WTC11 (cell line): ENCODE measurements around the gene CBX2. TPM values are rescaled to one million over a fixed set of nuclear protein-coding genes. Genes with fewer than 3 reads are reported as not detected.

Source experiments
- ATAC-seq: fragments of 200-7000 bp; cut with Tn5 transposase; 2 replicates; pipeline ENCODE4 v1.10.0; 2021; ENCODE audit warnings: mild to moderate bottlenecking, moderate library complexity
- CTCF ChIA-PET: fragments of 300-600 bp; sonication (Branson Sonifier 250); formaldehyde crosslinking; loops from one replicate; lab custom pipeline; 2021; ENCODE audit warnings: antibody characterized with exemption; lab: Charles Lee
- POLR2A ChIA-PET: fragments of 350-600 bp; sonication (Branson Sonifier 250); formaldehyde crosslinking; loops from one replicate; lab custom pipeline; 2021; ENCODE audit warnings: antibody characterized with exemption; lab: Charles Lee
- DNase-seq: peaks from one replicate; pipeline ENCODE4 v3.0.0; 2021; ENCODE audit warnings: low spot score
- H3K27ac Mint-ChIP-seq: 2 replicates; pipeline ENCODE4 v1.8.0; 2021; ENCODE audit warnings: mixed read lengths
- H3K27me3 Mint-ChIP-seq: 2 replicates; pipeline ENCODE4 v1.8.0; 2021; ENCODE audit warnings: low read depth, mild to moderate bottlenecking, moderate library complexity, mixed read lengths
- H3K36me3 Mint-ChIP-seq: 2 replicates; pipeline ENCODE4 v1.8.0; 2021; ENCODE audit warnings: mixed read lengths
- H3K4me1 Mint-ChIP-seq: 2 replicates; pipeline ENCODE4 v1.8.0; 2022; ENCODE audit warnings: mixed read lengths
- H3K4me3 Mint-ChIP-seq: 2 replicates; pipeline ENCODE4 v1.8.0; 2021; ENCODE audit warnings: mild to moderate bottlenecking, moderate library complexity, mixed read lengths
- H3K9me3 Mint-ChIP-seq: 2 replicates; pipeline ENCODE4 v1.8.0; 2021; ENCODE audit warnings: mixed read lengths
- ESRRA ChIP-seq: sonication (generic); formaldehyde crosslinking; IDR thresholded peaks from 2 replicates; pipeline ENCODE4 v1.8.1; 2022; ENCODE audit warnings: mild to moderate bottlenecking, missing genetic modification reagents, borderline replicate concordance
- HMGA2 ChIP-seq: fragments of 250-450 bp; sonication (Bioruptor Pico); IDR thresholded peaks from 2 replicates; pipeline ENCODE4 v1.4.0; 2021; ENCODE audit warnings: mild to moderate bottlenecking, moderate library complexity
- IRF2 ChIP-seq: sonication (generic); formaldehyde crosslinking; IDR thresholded peaks from 2 replicates; pipeline ENCODE4 v1.8.0; 2022; ENCODE audit warnings: low read depth, missing genetic modification reagents, borderline replicate concordance
- NFYB ChIP-seq: sonication (generic); formaldehyde crosslinking; conservative IDR thresholded peaks from 2 replicates; pipeline ENCODE4 v1.8.0; 2022; ENCODE audit warnings: low read depth, missing genetic modification reagents
- PRRX2 ChIP-seq: fragments of 250-450 bp; sonication (Bioruptor Pico); IDR thresholded peaks from 2 replicates; pipeline ENCODE4 v1.8.0; 2021; ENCODE audit warnings: mild to moderate bottlenecking
- total RNA-seq: library from RNA; stranded (reverse); gene quantifications from 3 replicates; pipeline ENCODE4 v1.2.3, GENCODE V29; 2021
- TF ChIP-seq, protein P1 (sequence below): sonication (generic); formaldehyde crosslinking; IDR thresholded peaks from 2 replicates; pipeline ENCODE4 v1.8.1; 2023; ENCODE audit warnings: mild to moderate bottlenecking, missing genetic modification reagents
- TF ChIP-seq, protein P2 (sequence below): sonication (generic); formaldehyde crosslinking; IDR thresholded peaks from 2 replicates; pipeline ENCODE4 v1.8.1; 2022; ENCODE audit warnings: low read depth, mild to moderate bottlenecking, moderate library complexity, missing genetic modification reagents, borderline replicate concordance
- TF ChIP-seq, protein P3 (sequence below): sonication (generic); formaldehyde crosslinking; IDR thresholded peaks from 2 replicates; pipeline ENCODE4 v1.8.0; 2023; ENCODE audit warnings: missing genetic modification reagents, mild to moderate bottlenecking, borderline replicate concordance
- TF ChIP-seq, protein P4 (sequence below): sonication (generic); formaldehyde crosslinking; conservative IDR thresholded peaks from 2 replicates; pipeline ENCODE4 v1.8.1; 2022; ENCODE audit warnings: mild to moderate bottlenecking, missing genetic modification reagents
- TF ChIP-seq, protein P5 (sequence below): sonication (generic); formaldehyde crosslinking; IDR thresholded peaks from 2 replicates; pipeline ENCODE4 v1.8.1; 2022; ENCODE audit warnings: low read depth, missing genetic modification reagents, borderline replicate concordance

Gene CBX2
- total RNA-seq, 1 experiment from 2014 or later: 85.5 TPM

DNA sequence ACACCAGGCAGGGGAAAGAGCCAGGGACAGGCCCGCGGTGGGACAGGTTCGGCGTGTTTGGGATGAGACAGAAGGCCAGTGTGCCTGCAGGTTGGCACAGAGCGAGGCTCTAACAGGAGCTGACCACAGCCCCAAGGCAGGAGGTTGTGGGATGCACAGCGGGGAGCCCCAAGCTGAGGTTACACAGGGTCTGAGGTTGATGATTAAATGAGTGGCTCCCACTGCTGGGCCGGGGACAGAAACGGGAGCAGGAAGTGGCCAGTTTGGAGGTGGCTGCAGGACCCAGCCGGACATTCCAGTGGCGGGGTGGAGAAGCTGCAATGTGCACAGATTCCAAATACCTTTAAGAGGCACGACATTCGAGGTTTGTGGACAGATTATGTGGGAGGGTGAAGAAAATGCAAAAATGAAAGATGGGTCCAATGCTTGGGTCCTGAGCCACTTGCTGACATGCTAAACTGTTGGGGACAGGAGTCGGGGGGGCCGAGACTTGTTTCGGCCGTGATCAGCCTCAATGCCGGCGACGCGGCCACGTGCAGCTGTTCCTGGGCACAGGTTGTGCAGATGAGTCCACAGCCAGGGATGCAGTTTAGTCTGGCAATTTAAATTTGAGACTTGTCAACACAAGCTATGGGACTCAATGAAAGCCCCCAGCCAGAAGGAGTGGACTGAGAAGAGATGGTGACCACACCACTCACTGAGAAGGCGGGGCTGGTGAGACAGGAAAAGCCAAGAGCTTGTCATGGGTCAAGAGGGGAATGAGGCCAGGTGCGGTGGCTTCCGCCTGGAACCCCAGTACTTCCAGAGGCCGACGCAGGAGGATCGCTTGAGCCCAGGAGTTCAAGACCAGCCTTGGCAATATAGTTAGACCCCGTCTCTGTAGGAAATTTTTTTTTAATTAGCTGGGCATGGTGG lies 38.5 kb upstream of the CBX2 start:
- Mint-ChIP-seq H3K4me3 (no peak overlapping the region), H3K27me3 (peaks cover 48% of the 10 kb centered on the region)
- DNase-seq: no peak

DNA sequence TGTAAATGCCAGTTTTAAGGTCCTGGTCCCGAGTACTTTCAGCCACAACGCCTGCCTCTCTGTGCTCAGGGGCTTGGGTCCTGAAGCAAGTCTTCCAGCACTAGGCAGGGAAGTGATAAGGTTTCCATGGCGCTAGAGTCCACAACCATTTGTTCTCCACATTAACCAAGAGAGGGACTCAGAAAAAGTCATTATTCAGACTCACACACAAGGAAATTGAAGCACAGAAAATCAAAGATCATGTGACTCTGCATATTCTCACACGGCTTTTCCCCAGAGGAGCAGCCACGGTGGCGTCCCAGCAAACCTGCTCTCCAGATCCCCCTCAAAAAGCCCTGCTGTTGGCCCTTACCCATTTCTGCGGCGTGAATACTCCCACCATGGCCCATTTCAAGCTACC lies 37.5 kb upstream of the CBX2 start:
- CTCF ChIA-PET: interaction anchor here (1.3 to 9.3 kb wide), 15 partner anchors 18 to 230 kb away, joined by 4 to 165 read pairs (median 13); no protein-coding TSS in a partner anchor
- no peaks in the 10 kb centered on the region for H3K4me1 Mint-ChIP-seq
- DNase-seq (no peak), ATAC-seq (no peak)
- peaks cover 58% of the 10 kb centered on the region for H3K27me3 Mint-ChIP-seq
- H3K27ac Mint-ChIP-seq: no peak overlapping the region
- POLR2A ChIA-PET: no interaction called here
- no peaks in the 10 kb centered on the region for H3K36me3 Mint-ChIP-seq
- TF ChIP-seq, protein P1, sequence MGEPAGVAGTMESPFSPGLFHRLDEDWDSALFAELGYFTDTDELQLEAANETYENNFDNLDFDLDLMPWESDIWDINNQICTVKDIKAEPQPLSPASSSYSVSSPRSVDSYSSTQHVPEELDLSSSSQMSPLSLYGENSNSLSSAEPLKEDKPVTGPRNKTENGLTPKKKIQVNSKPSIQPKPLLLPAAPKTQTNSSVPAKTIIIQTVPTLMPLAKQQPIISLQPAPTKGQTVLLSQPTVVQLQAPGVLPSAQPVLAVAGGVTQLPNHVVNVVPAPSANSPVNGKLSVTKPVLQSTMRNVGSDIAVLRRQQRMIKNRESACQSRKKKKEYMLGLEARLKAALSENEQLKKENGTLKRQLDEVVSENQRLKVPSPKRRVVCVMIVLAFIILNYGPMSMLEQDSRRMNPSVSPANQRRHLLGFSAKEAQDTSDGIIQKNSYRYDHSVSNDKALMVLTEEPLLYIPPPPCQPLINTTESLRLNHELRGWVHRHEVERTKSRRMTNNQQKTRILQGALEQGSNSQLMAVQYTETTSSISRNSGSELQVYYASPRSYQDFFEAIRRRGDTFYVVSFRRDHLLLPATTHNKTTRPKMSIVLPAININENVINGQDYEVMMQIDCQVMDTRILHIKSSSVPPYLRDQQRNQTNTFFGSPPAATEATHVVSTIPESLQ (CRISPR knock-in tag): no peak
- no peak for TF ChIP-seq PRRX2 (CRISPR knock-in tag)
- TF ChIP-seq, protein P2, sequence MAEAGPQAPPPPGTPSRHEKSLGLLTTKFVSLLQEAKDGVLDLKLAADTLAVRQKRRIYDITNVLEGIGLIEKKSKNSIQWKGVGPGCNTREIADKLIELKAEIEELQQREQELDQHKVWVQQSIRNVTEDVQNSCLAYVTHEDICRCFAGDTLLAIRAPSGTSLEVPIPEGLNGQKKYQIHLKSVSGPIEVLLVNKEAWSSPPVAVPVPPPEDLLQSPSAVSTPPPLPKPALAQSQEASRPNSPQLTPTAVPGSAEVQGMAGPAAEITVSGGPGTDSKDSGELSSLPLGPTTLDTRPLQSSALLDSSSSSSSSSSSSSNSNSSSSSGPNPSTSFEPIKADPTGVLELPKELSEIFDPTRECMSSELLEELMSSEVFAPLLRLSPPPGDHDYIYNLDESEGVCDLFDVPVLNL (CRISPR knock-in tag): no peak
- TF ChIP-seq, protein P3, sequence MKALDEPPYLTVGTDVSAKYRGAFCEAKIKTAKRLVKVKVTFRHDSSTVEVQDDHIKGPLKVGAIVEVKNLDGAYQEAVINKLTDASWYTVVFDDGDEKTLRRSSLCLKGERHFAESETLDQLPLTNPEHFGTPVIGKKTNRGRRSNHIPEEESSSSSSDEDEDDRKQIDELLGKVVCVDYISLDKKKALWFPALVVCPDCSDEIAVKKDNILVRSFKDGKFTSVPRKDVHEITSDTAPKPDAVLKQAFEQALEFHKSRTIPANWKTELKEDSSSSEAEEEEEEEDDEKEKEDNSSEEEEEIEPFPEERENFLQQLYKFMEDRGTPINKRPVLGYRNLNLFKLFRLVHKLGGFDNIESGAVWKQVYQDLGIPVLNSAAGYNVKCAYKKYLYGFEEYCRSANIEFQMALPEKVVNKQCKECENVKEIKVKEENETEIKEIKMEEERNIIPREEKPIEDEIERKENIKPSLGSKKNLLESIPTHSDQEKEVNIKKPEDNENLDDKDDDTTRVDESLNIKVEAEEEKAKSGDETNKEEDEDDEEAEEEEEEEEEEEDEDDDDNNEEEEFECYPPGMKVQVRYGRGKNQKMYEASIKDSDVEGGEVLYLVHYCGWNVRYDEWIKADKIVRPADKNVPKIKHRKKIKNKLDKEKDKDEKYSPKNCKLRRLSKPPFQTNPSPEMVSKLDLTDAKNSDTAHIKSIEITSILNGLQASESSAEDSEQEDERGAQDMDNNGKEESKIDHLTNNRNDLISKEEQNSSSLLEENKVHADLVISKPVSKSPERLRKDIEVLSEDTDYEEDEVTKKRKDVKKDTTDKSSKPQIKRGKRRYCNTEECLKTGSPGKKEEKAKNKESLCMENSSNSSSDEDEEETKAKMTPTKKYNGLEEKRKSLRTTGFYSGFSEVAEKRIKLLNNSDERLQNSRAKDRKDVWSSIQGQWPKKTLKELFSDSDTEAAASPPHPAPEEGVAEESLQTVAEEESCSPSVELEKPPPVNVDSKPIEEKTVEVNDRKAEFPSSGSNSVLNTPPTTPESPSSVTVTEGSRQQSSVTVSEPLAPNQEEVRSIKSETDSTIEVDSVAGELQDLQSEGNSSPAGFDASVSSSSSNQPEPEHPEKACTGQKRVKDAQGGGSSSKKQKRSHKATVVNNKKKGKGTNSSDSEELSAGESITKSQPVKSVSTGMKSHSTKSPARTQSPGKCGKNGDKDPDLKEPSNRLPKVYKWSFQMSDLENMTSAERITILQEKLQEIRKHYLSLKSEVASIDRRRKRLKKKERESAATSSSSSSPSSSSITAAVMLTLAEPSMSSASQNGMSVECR (CRISPR knock-in tag): no peak
- TF ChIP-seq, protein P4, sequence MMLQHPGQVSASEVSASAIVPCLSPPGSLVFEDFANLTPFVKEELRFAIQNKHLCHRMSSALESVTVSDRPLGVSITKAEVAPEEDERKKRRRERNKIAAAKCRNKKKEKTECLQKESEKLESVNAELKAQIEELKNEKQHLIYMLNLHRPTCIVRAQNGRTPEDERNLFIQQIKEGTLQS (CRISPR knock-in tag): no peak
- TF ChIP-seq, all 79 proteins: peak for 0
- Mint-ChIP-seq H3K4me3 (no peak overlapping the region), H3K9me3 (no peaks in the 10 kb centered on the region)

More for the DNA sequence above, 38.5 kb upstream of the CBX2 start:
- ATAC-seq: no peak
- H3K36me3 Mint-ChIP-seq: no peaks in the 10 kb centered on the region
- ChIA-PET POLR2A (no interaction called here), CTCF (interaction anchor here (0.9 to 9.3 kb wide), 5 partner anchors 17 to 127 kb away, joined by 3 to 165 read pairs (median 7); no protein-coding TSS in a partner anchor)
- TF ChIP-seq HMGA2 (no peak), ESRRA (CRISPR knock-in tag) (no peak), NFYB (CRISPR knock-in tag) (no peak), IRF2 (CRISPR knock-in tag) (no peak), PRRX2 (CRISPR knock-in tag) (no peak)
- TF ChIP-seq, protein P5, sequence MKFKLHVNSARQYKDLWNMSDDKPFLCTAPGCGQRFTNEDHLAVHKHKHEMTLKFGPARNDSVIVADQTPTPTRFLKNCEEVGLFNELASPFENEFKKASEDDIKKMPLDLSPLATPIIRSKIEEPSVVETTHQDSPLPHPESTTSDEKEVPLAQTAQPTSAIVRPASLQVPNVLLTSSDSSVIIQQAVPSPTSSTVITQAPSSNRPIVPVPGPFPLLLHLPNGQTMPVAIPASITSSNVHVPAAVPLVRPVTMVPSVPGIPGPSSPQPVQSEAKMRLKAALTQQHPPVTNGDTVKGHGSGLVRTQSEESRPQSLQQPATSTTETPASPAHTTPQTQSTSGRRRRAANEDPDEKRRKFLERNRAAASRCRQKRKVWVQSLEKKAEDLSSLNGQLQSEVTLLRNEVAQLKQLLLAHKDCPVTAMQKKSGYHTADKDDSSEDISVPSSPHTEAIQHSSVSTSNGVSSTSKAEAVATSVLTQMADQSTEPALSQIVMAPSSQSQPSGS (CRISPR knock-in tag): no peak
- H3K9me3 Mint-ChIP-seq: no peaks in the 10 kb centered on the region
- no peak overlapping the region for H3K27ac Mint-ChIP-seq
- no peaks in the 10 kb centered on the region for H3K4me1 Mint-ChIP-seq
